Osteoblast (primary cell): Measurements from ENCODE around the gene SEPTIN10. TPM values are rescaled to one million over a fixed set of nuclear protein-coding genes. Genes with fewer than 3 reads are reported as not detected.
"Not testable (repeated sequence)": the region's sequence is repeated elsewhere in the genome, so short reads cannot be mapped to it uniquely, and the experiment has no call there.

ENCODE experiments used
- DNase-seq: peaks from one replicate; pipeline ENCODE4 v3.0.0; 2011; ENCODE audit warnings: low spot score, mixed read lengths; ENCODE audit not compliant: insufficient read length; ENCODE audit errors: missing footprints
- H2AFZ ChIP-seq: 2 replicates; pipeline ENCODE4 v1.6.0; 2011; ENCODE audit warnings: mild to moderate bottlenecking, low read length
- H3K27ac ChIP-seq: 2 replicates; pipeline ENCODE4 v1.5.1; 2011; ENCODE audit warnings: mild to moderate bottlenecking, low read depth, low read length, moderate library complexity
- H3K27me3 ChIP-seq: 2 replicates; pipeline ENCODE4 v1.6.0; 2012; ENCODE audit warnings: mild to moderate bottlenecking, control low read depth, inconsistent platforms, low read length, moderate library complexity; ENCODE audit not compliant: insufficient read depth
- H3K36me3 ChIP-seq: 2 replicates; pipeline ENCODE4 v1.5.1; 2011; ENCODE audit warnings: mild to moderate bottlenecking, low read length, control low read depth, moderate library complexity; ENCODE audit not compliant: insufficient read depth
- H3K4me1 ChIP-seq: 2 replicates; pipeline ENCODE4 v1.5.1; 2011; ENCODE audit warnings: mild to moderate bottlenecking, low read length, control low read depth, moderate library complexity; ENCODE audit not compliant: insufficient read depth
- H3K4me2 ChIP-seq: 2 replicates; pipeline ENCODE4 v1.6.0; 2011; ENCODE audit warnings: mild to moderate bottlenecking, low read length; ENCODE audit not compliant: insufficient read depth
- H3K4me3 ChIP-seq: fragments of 200-600 bp; sonication (generic); 3 replicates; pipeline ENCODE4 v1.5.1; 2012; ENCODE audit warnings: mild to moderate bottlenecking, low read length, inconsistent platforms; ENCODE audit not compliant: insufficient read depth
- H3K79me2 ChIP-seq: 2 replicates; pipeline ENCODE4 v1.6.0; 2012; ENCODE audit warnings: mild to moderate bottlenecking, low read length, control low read depth, inconsistent platforms; ENCODE audit not compliant: insufficient read depth
- H3K9me3 ChIP-seq: 2 replicates; pipeline ENCODE4 v1.5.1; 2011; ENCODE audit warnings: low read depth, low read length, control low read depth
- H4K20me1 ChIP-seq: 2 replicates; pipeline ENCODE4 v1.6.0; 2012; ENCODE audit warnings: mild to moderate bottlenecking, low read length, control low read depth; ENCODE audit not compliant: insufficient read depth
- total RNA-seq: library from RNA; depleted of rRNA; stranded (reverse); fragments of >200 nt; gene quantifications from 2 replicates; pipeline ENCODE4 v1.2.3, GENCODE V29; 2012
- TF ChIP-seq, protein P1 (sequence below): IDR thresholded peaks from 2 replicates; pipeline ENCODE4 v1.5.1; 2011; ENCODE audit warnings: mild to moderate bottlenecking, low read depth, low read length, moderate library complexity; ENCODE audit errors: extremely low read depth

SEPTIN10 gene
- total RNA-seq, 1 donor, result 101 TPM

- no peak for DNase-seq
- TF ChIP-seq, protein P1, sequence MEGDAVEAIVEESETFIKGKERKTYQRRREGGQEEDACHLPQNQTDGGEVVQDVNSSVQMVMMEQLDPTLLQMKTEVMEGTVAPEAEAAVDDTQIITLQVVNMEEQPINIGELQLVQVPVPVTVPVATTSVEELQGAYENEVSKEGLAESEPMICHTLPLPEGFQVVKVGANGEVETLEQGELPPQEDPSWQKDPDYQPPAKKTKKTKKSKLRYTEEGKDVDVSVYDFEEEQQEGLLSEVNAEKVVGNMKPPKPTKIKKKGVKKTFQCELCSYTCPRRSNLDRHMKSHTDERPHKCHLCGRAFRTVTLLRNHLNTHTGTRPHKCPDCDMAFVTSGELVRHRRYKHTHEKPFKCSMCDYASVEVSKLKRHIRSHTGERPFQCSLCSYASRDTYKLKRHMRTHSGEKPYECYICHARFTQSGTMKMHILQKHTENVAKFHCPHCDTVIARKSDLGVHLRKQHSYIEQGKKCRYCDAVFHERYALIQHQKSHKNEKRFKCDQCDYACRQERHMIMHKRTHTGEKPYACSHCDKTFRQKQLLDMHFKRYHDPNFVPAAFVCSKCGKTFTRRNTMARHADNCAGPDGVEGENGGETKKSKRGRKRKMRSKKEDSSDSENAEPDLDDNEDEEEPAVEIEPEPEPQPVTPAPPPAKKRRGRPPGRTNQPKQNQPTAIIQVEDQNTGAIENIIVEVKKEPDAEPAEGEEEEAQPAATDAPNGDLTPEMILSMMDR, result no peak
Measured at GRCh38 chr2:109542384-109542783, 71.4 kb downstream of the SEPTIN10 start.

GRCh38 chr2:109538546-109538945 lies 75.2 kb downstream of the SEPTIN10 start:
- no peak for DNase-seq
- Histone ChIP-seq H3K27me3 (peaks cover 14% of the 10 kb centered on the region), H3K36me3 (peaks cover 7% of the 10 kb centered on the region), H4K20me1 (peaks cover 2% of the 10 kb centered on the region), H3K9me3 (no peaks in the 10 kb centered on the region), H3K27ac (no peak overlapping the region), H3K4me1 (no peaks in the 10 kb centered on the region), H3K4me3 (no peak overlapping the region), H3K79me2 (no peaks in the 10 kb centered on the region), H2AFZ (no peak overlapping the region), H3K4me2 (no peak overlapping the region)
- TF ChIP-seq, protein P1, result no peak

More at GRCh38 chr2:109542384-109542783, 71.4 kb downstream of the SEPTIN10 start:
- Histone ChIP-seq H3K79me2 (no peaks in the 10 kb centered on the region), H3K36me3 (peaks cover 19% of the 10 kb centered on the region), H3K27ac (no peak overlapping the region), H3K27me3 (no peaks in the 10 kb centered on the region), H3K4me3 (no peak overlapping the region), H3K4me1 (no peaks in the 10 kb centered on the region), H2AFZ (no peak overlapping the region), H3K4me2 (no peak overlapping the region), H3K9me3 (no peaks in the 10 kb centered on the region), H4K20me1 (peaks cover 2% of the 10 kb centered on the region)

- Histone ChIP-seq H3K27ac (no peak overlapping the region), H3K4me3 (no peak overlapping the region), H4K20me1 (peaks cover 2% of the 10 kb centered on the region), H3K27me3 (peaks cover 14% of the 10 kb centered on the region), H2AFZ (no peak overlapping the region), H3K79me2 (no peaks in the 10 kb centered on the region), H3K36me3 (peaks cover 5% of the 10 kb centered on the region), H3K4me1 (no peaks in the 10 kb centered on the region), H3K4me2 (no peak overlapping the region), H3K9me3 (no peaks in the 10 kb centered on the region)
- DNase-seq, result no peak
- TF ChIP-seq, protein P1, result no peak
Measured at GRCh38 chr2:109537565-109538222, 76.1 kb downstream of the SEPTIN10 start.

GRCh38 chr2:109536556-109536955 lies 77.2 kb downstream of the SEPTIN10 start:
- H3K27me3 ChIP-seq, result peaks cover 19% of the 10 kb centered on the region
- not testable (repeated sequence) for H3K4me3 ChIP-seq, H3K79me2 ChIP-seq, H3K27ac ChIP-seq, H4K20me1 ChIP-seq, H3K36me3 ChIP-seq, H2AFZ ChIP-seq, H3K4me1 ChIP-seq, H3K4me2 ChIP-seq, DNase-seq, H3K9me3 ChIP-seq
